CD4-positive, alpha-beta T cell treated with Interleukin-2 at 100 ng/mL for 4 hours (primary cell): ENCODE results near the gene FAF1.

ENCODE experiments used
- DNase-seq: peaks from one replicate; pipeline ENCODE4 v3.0.0-alpha.2; 2020; ENCODE audit warnings: low spot score

The FAF1 gene

DNA sequence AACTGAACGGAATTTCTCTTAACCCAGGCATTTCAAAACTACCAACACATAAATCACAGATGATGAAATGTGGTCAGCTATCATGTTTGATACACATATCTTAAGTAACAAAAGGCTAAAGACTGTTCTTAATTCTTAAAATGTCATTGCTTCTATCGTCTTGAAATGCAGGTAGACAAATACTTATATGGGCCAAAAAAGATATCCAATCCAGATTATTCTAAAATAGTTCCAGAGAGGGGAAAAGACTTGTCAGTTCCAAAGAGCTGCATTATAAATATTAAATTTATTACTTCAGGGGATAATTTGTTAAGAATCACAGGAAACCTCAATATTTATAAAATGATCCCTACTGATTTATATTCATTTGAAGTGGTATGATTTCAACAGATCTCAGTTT is 259.4 kb downstream of the FAF1 start:
- no peak for DNase-seq

DNA sequence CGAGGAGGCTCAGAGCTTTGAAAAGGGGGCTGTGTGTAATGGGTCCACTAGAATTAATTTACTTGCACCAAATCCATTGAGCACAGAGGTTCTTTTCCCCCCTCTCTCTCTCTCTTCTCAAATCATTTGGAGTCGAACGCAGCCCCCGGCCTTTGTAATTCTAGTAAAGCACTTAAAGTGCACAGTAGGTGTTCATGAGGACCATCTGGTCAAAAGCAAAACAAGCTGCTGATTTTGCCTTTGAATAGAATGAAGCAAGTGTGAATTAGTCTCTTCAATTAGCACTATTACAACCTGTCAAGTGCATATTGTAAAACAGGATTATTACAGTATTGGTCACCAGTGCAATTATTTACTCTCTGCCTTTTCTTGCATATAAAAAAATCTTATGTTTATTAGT is 259.9 kb downstream of the FAF1 start:
- no peak for DNase-seq

DNA sequence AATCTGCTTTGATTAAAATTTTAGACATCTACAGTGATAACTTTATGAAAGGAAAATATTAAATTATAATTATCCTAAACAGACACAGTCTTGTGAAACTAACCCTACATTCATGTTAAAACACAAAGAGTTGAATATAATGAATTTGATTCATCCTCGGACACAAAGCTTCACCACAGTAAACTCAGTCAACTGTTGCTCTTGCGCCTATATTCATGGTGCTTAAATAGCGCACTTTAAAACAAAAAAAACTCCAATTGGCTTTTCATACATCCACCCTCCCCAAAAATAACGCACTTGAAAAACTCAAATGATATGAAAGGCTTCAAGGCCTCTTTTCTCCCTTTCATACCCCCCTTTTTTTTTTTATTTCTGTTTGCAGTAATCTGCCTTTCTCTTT is 260.3 kb downstream of the FAF1 start:
- no peak for DNase-seq

DNA sequence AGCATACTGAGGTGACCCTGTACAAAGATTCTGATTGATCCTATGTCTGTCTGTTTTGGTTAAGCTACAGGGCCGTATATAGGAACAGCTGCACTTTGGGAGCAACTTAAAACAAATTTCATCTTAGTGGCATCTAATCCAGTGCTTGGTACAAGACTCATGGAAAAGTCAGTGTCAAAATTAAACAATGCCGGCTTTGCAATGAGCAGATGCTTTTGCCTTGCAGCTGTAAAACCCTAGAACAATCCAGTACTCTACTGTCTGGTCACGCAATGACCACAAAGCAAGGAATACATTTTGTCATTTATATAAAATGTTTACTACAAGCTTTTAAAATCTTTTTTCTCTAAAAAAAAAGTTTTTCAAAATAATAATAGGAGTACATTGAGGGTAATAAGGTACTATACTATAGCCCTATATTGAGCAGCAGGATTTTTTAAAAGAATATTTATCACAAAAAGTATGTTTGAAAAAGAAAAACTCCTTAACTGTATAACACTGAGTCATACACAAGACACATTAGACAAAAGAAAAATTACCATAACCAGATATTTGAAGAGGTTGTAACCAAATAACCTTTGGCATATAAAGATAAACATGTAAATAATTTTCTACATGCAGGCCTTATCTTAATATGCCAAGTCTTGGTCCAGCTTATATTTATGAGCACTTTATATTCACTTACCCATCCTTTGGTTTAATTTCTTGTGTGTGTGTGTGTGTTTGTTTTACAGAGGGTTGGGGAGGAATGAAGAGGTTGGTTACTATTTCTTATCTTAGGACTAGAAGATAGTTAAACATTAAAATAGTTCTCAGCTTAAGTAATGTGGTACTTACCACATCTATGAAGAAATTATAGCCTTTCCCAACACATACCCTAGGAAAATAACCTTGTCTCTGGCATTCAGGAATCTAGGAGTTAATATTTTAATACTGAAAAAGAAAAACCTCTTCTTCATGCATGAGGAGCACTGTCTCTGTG is 262.3 kb downstream of the FAF1 start:
- DNase-seq = no peak

DNA sequence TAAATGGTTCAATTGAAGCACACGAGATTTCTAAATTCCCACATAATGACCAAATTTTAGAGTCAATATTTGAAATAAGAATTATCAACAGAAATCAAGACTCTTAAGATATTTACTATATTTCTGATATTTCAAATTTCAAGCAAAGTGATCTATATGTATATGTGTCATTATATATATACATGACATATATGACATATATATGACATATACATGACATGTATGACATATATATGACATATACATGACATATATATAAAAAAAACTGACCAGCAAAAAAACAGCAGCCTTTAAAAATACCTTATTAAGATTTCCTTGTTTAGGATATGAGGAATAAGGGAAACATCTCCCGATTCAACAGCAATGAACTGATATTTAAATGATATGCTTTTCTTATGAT is 266.2 kb downstream of the FAF1 start:
- DNase-seq = no peak

DNA sequence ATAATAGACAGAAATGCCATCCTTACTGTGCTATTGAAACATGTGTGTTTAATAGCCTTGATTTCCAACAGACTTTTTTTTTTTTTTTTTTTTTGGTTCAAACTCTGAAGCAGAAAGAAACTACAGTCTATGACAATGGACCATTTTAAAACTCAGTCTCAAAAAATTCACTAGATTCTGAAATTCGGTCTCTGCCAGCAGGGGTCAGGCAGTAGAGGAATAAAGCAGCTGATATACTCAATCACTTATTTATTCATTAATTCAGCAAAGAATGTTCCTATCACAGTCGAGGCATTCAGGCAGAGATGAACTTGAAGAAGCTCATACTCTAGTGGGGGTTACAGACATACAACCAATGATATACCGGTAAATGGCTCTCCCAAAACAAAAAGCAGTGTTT is 275.9 kb downstream of the FAF1 start:
- no peak for DNase-seq

DNA sequence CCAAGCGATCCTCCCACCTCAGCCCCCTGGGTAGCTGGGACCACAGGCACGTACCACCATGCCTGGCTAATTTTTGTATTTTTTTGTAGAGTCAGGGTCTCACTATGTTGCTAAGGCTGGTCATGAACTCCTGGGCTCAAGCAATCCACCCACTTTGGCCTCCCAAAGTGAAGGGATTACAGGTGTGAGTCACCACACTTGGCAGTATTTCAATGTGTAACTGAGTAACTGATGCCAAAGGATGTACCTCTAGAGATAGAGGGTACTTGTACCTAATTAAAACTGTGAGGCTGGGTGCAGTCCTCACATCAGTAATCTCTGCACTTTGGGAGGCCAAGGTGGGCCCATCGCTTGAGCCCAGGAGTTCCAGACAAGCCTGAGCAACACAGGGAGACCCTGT is 278.1 kb downstream of the FAF1 start:
- no peak for DNase-seq

DNA sequence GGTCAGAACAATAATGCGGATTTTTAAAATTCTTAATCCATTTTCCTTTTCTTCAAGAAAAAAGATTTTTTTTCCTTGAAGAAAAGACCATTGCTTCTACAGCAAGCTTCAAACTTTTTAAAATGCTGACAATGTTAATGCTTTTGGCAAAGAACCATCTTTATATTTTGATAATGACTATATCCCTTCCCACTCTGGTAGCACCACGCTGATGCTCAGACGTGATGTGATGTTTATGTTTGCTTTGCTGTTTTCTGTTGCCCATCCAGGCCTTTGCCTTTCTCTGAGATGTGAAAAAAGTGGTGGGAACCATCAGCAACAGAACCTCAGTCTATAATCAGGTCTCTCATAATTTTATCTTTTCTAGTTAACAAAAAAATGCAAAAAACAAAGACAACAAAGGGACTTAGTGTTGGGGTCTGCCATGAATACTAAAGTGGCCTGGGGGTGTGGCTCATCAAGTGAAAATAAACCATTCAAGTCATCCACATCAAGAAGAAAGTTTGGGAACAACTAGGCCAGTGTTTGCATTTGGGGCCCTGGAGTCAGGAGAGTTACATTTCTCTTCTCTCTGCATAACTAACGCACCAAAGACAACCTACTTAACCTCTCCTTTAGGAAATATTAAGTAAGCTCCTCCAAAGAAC is 292.2 kb downstream of the FAF1 start:
- no peak for DNase-seq

DNA sequence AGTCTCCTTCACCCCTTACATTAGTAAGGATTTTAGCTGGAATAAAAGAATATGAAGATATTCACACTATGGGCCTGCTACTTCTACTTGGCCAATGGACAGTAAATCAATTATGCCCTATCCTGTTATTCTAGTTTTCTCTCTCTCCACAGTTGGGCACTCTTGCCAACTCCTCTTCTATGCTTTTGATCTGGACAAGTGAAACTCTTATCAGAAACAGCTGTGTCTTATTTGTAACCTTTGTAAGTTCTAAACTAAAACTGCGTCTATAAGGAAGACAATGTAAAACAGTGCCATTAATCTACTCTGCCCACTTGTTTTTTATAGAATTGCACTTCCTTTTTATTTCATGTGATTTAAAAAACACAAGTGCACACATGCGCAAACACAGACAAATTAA is 292.8 kb downstream of the FAF1 start:
- DNase-seq = no peak

DNA sequence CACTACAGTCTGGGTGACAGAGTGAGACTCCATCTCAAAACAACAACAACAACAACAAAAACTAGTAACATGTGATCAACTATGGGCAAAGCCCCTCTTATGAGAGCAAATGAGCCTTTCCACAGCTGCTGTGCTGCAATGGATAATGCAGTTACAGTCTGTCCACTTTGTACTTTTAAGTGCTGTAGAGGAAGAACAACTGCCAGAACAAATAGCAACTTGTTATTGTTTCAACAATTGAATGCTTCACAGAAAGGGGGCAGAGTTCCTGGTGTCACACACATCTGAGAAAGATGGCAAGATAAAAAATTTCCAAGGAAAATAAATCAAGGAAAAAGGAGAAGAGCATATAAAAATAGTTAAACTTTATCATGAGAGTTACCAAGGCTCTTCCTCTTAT is 293.2 kb downstream of the FAF1 start:
- DNase-seq = no peak

DNA sequence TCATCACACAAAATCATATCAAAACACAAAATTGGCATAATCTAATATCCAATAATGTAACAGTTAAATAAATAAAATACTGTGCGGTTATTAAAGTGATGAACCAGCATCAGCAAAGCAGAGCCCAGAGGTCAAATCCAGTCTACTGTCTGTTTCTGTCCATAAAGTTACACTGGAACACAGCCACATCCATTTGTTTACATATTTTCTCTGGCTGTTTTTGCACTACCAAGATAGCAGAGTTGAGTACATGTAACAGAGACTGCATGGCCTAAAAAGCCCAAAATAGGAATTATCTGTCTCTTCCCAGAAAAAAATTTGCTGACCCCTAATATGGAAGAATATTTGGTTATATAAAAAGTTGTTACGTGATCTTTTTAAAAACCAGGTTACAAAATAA is 294.7 kb downstream of the FAF1 start:
- DNase-seq = no peak

DNA sequence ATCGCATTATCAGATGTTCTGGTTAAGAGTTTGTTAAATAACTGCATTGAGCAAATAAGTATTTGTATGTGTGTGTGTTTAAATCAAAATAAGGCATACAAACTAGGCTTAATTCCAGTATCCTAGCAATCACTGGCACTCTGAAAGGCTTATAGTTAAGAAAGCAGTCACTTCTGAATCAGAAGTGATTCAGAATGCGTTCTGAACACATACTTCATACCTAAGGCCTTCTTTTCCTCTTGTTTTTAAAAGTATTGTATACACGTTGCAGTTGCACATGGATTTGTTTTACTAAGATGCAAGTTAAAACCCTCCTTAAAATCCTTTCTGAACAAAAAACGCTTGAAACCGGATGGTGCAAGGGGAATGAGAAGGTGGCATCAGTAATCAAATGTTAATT is 298.4 kb downstream of the FAF1 start:
- no peak for DNase-seq

DNA sequence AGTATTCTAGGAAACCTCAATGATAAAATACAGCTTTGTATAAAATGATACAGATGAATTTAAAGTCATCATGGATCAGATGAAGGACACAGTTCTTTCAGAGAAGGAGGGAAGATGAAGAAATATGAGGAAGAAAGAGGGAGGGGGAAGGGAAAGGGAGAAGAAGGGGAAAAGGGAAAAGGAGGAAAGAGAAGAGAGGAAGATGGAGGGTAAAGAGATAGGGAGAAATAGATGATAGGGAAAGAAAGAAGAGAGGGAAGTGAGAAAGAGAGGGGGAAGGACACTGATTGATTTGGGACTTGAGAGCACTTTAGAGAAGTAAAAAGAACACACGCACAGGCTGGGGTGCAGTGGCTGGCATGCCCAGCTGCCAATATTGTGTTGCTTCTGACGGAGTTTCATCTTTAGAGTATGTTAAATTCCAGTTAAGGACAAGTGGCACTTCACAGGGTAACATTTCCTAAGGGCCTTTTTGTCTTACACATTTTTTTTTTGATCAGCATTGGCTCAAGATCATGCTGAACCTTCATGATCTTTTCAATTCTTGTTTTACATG is 300.9 kb downstream of the FAF1 start:
- DNase-seq = no peak

DNA sequence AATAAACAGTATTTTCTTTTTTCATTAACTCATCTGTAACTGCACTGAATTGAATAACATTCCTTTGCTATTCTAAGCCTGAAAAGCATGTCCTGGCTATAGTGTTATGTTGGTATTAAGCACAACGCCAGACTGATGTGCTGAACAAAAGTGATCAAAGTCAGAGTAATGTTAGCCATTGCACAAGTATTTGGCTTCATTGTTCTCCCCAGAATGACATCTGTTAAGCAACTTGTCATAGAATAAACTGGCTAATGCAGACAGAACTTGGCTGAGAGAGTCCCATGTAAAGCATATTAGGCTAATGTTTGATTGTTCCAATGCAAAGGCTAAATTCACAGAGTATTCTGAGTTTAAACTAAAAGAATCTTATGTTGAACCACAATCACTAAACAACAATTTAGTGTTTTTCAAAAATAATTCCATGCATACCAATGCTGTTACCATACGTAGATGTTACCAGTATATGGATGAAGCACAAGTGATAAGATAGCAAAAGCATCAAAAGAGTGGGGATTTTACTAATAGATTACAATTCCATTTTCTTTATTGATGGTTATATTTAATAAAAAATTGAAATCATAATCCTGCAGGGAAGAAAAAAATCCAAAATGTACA is 301.5 kb downstream of the FAF1 start:
- DNase-seq = no peak

DNA sequence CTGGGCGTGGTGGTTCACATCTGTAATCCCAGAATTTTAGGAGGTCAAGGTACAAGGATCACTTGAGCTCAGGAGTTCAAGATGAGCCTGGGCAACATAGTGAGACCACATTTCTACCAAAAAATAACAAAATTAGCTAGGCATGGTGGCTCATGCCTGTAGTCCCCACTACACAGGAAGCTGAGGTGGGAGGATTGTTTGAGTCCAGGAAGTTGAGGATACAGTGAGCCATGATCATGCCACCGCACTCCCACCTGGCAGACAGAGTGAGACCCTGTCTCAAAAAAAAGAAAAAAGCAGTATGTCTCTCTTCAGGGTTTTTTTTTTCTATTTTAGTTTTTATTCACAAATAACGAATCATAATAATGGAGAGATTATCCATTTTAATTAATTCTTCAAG is 303.1 kb downstream of the FAF1 start:
- no peak for DNase-seq

DNA sequence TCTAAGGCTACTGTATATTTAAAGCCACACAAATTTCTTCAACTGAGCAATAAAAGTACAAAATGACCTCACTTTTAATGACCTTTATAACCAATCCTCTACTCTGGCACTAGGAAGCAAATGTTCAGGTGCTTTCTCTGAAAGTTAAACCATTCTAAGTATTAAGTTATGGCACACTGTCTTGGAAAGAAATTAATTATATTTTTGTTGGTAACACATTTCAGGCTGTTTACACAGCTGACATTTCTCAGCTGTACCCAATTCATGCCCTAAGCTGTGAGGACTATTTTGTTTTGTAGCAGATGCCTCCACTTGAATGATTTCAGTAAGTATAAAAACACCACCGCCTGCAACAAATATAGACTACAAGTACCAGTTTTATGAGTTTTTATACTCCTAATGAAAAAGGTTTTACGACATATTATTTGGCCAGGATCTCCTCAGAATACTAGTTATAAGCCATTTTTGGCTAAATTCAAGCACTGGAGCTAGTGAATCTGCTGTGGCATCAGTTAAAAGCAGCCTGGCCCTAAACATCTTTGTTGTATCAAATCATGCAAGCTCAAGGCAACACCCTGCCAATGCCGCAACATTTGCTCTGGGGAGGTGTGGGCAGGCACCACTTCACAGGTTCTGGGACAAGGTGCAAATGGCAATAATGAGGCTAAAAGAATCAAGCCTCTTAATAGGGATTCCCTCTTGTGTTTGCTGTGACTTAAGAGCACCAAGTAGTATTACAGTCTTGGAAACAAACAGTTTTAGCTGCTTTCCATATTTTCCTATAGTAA is 308.4 kb downstream of the FAF1 start:
- DNase-seq = no peak

DNA sequence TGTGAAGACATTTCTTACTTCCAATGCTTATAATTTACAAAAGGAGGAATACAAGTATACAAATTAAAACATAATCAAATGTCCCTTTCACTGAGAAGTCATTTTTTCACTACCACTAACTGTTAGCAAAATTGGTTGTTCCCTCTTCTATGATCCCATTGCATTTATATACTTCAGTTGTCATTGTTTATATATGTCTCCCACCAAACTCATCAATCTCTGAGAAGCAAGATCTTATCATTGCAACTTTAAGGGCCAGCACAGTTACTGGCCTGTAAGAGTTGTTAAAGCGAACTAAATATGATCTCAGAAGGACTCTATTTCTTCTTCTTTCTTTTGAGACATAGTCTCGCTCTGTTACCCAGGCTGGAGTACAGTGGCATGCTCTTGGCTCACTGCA is 313.5 kb downstream of the FAF1 start:
- DNase-seq = no peak

DNA sequence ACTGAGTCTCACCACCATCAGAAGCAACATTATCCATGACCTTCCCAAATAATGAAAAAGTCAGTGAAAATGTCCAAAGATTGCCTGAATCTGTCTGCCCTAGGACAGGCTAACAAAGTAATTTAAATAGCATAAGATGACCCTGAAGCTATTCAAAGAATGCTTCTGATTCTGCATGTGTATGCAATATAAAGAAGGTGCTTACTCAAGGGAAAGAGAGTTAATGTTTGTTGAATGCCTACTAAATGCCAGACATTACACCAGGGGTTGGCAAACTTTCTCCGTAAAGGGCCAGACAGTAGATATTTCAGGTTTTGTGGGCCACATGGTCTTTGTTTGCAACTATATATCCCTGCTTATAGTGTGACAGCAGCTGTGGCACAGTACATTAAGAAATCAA is 314.9 kb downstream of the FAF1 start:
- no peak for DNase-seq

DNA sequence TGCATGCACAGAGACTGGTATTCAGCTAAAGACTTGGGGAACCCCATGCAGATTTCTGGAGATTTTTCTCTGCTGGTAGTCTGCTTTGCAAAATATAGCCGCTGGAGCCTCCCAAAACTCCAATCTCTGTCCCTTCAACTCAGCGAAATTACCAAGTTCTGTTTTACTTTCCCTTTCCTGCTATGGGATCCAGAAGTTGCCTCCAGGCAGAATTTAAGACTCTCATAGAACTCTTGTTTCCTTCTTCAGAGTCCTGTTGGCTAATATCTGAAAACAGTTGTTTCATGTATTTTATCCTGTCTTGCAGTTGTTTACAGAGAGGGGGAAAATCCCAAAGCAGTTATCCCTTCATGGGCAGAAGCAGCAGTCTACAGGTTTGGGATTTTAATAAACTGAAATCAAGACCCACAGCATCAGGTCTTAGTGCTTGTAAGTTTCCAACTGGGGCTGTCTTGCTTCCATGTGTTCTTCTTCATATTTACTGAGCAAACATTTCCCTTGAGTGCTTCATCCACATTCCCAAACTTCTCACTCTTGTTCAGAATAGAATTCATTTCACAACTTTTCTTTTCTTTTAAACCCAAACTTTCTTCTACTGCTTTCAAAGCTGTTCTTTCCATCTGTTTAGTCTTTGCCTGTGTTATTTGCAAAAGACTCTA is 315.5 kb downstream of the FAF1 start:
- DNase-seq = no peak

DNA sequence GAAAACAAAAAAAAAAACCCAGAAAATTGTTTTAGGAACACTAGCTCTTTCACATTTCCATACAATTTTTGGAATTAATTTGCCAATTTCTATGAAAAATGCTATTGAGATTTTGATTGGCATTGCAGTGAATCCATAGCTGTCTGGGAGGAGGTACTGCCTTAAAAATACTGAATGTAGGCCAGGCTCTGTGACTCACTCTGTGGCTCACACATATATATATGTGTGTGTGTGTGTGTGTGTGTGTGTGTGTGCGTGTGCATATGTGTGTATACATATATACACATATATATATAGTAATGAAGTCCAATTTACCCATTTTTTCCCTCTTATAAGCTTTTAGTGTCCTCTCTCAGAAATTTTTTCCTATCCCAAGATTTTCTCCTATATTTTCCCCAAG is 322.6 kb downstream of the FAF1 start:
- DNase-seq = no peak

DNA sequence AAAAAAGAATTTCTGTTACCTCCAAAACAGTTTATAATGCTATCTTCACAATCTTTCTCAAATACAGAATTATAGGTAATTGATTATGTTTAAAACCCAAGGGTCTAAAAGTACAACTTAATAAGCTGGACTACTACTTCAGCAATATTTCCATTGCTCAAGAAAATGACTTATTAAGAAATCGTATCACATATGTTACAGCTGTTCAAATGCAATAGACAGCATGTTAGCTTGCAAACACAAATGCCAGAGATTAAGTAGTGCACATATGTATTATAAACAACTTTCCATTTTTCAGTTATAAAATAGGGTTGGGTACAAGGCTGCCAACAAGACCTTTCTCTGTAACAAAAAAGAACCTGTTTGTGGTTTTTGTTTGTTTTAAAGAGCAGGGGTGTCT is 325.8 kb downstream of the FAF1 start:
- no peak for DNase-seq

DNA sequence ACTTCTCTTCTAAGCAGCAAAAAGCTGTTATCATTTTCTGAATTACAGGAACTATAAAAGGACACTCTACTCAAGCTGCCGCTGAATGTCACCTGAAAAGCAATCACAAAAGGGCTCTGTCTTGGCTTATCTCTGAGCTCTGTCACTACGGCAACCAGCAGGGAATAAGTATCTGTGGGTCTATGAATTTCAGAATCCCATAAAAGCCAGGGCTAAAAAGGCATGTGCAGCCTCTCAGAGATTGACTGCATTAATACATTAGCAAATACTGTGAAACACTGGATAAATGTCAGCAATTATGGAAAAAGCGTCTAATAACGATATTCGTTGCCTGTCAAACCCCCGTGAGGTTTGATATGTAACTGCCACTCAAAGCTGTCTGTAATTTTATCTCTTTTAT is 326.6 kb downstream of the FAF1 start:
- DNase-seq = no peak
